ENCODE measurements around the gene CD28. TPM values are rescaled to one million over a fixed set of nuclear protein-coding genes. Genes with fewer than 3 reads are reported as not detected.

Gene CD28
- total and polyA plus RNA-seq, 7 donors: 0.01 to 0.71 (median 0.17) TPM

- H3K27me3 ChIP-seq (ENCODE audit: insufficient read depth in 3 of 3, low read length in 2 of 3): no peaks in the 10 kb centered on the region
- no peak for DNase-seq
- intact Hi-C loops (cut with DNase I): no loop called here
These were observed 49.7 kb downstream of the CD28 start for GRCh38 chr2:203756161-203756560.

DNA sequence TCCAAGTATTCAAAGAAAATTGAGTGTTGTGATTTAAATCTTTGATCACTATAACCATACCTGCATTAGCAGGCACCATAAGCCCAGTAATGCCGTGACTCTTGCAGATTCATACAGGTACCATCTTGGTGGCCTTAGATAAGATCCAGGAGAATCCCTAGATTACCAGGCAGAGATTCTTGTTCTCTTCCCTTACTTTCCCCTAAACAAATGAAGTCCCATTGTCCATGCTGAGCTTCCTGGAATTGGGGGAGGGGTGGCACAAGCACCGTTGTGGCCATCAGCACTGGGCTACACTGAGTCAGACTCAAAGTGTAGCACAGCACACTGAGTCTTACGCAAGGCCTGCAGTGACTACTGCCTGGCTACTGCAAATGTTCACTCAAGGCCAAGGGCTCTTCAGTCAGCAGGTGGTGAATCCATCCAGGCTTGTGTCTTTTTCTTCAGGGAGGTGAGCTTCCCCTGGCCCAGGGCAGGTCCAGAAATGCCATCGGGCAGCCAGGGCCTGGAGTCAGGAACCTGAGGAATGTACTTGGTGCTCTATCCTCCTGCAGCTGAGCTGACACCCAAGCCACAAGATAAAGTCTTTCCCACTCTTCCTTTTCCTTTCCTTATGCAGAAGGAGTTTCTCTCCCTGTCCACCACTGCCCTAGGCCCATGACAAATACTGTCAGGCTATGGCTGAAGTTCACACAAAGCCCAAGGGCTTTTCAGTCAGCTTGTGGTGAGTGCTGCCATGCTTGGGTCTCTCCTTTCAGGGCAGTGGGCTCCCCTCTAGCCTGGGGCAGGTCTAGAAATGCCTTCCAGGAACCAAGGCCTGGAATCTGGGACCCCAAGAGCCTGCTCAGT, 52.6 kb downstream of the CD28 start:
- peak; percentile 83 to 94 (median 90) for ATAC-seq
- TF ChIP-seq, protein P1, sequence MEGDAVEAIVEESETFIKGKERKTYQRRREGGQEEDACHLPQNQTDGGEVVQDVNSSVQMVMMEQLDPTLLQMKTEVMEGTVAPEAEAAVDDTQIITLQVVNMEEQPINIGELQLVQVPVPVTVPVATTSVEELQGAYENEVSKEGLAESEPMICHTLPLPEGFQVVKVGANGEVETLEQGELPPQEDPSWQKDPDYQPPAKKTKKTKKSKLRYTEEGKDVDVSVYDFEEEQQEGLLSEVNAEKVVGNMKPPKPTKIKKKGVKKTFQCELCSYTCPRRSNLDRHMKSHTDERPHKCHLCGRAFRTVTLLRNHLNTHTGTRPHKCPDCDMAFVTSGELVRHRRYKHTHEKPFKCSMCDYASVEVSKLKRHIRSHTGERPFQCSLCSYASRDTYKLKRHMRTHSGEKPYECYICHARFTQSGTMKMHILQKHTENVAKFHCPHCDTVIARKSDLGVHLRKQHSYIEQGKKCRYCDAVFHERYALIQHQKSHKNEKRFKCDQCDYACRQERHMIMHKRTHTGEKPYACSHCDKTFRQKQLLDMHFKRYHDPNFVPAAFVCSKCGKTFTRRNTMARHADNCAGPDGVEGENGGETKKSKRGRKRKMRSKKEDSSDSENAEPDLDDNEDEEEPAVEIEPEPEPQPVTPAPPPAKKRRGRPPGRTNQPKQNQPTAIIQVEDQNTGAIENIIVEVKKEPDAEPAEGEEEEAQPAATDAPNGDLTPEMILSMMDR (IDR thresholded peaks at IDR 0.05): no peak
- no peak for DNase-seq

More at GRCh38 chr2:203756161-203756560, 49.7 kb downstream of the CD28 start:
- WGBS, 3 donors: 74 to 88% (median 82%) methylated on average over 1 of the region's 1 CpG
- Histone ChIP-seq H3K4me3 (no peak overlapping the region), H3K36me3 (ENCODE audit: insufficient read depth in 1 of 2, low read depth in 1 of 2) (no peaks in the 10 kb centered on the region), H3K27ac (no peak overlapping the region), H3K9me3 (no peaks in the 10 kb centered on the region), H3K4me1 (no peaks in the 10 kb centered on the region)
- TF ChIP-seq, protein P1 (IDR thresholded peaks at IDR 0.05): no peak
- no peak for ATAC-seq

DNA sequence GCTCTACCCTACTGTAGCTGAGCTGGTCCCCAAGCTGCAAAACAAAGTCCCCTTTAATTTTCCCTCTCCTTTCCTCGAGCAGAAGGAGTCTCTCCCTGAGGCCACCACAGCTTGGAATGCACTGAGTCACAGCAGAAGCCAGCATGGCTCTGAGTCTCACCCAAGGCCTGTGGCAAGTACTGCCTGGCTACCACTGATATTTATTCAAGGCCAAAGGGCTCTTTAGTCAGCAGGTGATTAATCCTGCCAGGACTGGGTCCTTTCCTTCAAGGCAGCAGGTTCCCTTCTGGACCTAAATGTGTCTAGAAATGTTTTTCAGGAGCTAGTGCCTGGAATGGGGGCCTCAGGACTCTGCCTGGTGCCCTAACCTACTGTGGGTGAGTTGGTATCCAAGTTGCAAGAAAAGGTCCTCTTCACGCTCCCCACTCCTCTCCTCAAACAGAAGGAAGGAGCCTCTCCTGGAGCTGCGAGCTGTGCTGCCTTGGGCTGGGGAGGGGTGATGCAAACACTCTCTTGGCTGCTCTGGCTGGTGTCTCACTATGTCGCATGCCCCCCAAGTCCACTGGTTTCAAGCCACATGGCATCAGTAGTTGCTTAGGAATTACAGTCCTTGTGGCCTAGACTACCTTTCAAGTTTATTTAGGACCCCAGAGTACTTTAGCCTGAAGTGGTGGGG, 53.4 kb downstream of the CD28 start:
- Histone ChIP-seq H3K4me1 (peaks cover 4% of the 10 kb centered on the region), H3K36me3 (ENCODE audit: insufficient read depth in 1 of 2, low read depth in 1 of 2) (no peaks in the 10 kb centered on the region), H3K4me3 (no peak overlapping the region), H3K27me3 (ENCODE audit: insufficient read depth in 3 of 3, low read length in 2 of 3) (no peaks in the 10 kb centered on the region), H3K27ac (peak overlapping the region; percentile 78), H3K9me3 (no peaks in the 10 kb centered on the region)
- WGBS, 3 donors: 81 to 91% (median 87%) methylated on average over 4 of the region's 4 CpGs
- peak in 1 of 2 donors; percentile 22 for DNase-seq
- TF ChIP-seq, protein P1 (IDR thresholded peaks at IDR 0.05): no peak
- intact Hi-C loops (cut with DNase I): loop anchor here in 1 of 2 donors (5.0 kb wide), 1 partner anchor 42 kb away; no protein-coding TSS in a partner anchor
- peak; percentile 80 to 91 (median 84) for ATAC-seq

More for the DNA sequence above, 52.6 kb downstream of the CD28 start:
- intact Hi-C loops (cut with DNase I): no loop called here
- H3K27ac ChIP-seq: peak overlapping the region; percentile 78
- no peak overlapping the region for H3K4me3 ChIP-seq
- 42 to 73% (median 54%) methylated on average over 4 of the region's 4 CpGs for WGBS, 3 donors
- no peaks in the 10 kb centered on the region for H3K9me3 ChIP-seq
- H3K4me1 ChIP-seq: peaks cover 4% of the 10 kb centered on the region
- H3K36me3 ChIP-seq (ENCODE audit: insufficient read depth in 1 of 2, low read depth in 1 of 2): no peaks in the 10 kb centered on the region
- no peaks in the 10 kb centered on the region for H3K27me3 ChIP-seq (ENCODE audit: insufficient read depth in 3 of 3, low read length in 2 of 3)

GRCh38 chr2:203761121-203761520, 54.7 kb downstream of the CD28 start:
- H3K27me3 ChIP-seq (ENCODE audit: insufficient read depth in 3 of 3, low read length in 2 of 3): no peaks in the 10 kb centered on the region
- H3K27ac ChIP-seq: no peak overlapping the region
- H3K4me3 ChIP-seq: no peak overlapping the region
- DNase-seq (no peak), ATAC-seq (no peak)
- intact Hi-C loops (cut with DNase I): loop anchor here in 1 of 2 donors (5.0 kb wide), 1 partner anchor 41 kb away; no protein-coding TSS in a partner anchor
- H3K4me1 ChIP-seq: peaks cover 4% of the 10 kb centered on the region
- TF ChIP-seq, protein P1 (IDR thresholded peaks at IDR 0.05): no peak
- no peaks in the 10 kb centered on the region for H3K36me3 ChIP-seq (ENCODE audit: insufficient read depth in 1 of 2, low read depth in 1 of 2)
- 99 to 100% (median 100%) methylated on average over 1 of the region's 1 CpG for whole genome bisulfite sequencing, 3 donors
- no peaks in the 10 kb centered on the region for H3K9me3 ChIP-seq

Measured in psoas muscle (tissue), 8 donors.